Measurements from ENCODE around the gene ARPC2. TPM values are rescaled to one million over a fixed set of nuclear protein-coding genes. Genes with fewer than 3 reads are reported as not detected.

ARPC2 gene
- total and polyA plus RNA-seq, 2 of the 13 experiments (the other 11 are each of a cell fraction or from before 2014, with no cell fraction given): 168 to 303 TPM

DNA sequence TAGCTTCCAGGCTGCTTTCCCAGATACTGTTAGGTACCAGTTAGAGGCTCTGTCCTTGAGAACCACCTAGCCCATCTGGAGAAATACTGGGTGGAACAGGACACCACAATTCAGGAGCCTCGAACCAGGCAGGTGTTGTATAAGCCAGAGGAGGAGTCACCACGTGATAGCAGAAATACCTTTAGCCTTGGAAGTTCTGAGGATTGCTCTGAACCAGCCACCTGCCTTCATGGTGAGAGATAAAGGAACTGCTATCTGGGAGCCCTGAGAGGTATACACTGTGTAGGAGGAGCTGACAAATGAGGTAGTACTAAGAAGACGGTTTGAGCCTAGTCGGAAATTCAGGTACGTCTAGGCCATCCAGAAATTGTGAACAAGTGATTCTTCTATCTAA is 36.2 kb downstream of the ARPC2 start:
- no TSS peak for BruUV-seq (replicated peaks)
- H3K36me3 ChIP-seq (replicated peaks in 1 of 2; ENCODE audit: control insufficient read depth in 1 of 2, insufficient read depth in 2 of 2, low read length in 2 of 2): peaks cover 40 to 77% of the 10 kb centered on the region in 2 experiments
- TF ChIP-seq MTA3 (CRISPR knock-in tag; IDR thresholded peaks at IDR 0.05) (no peak), SIX4 (CRISPR knock-in tag; IDR thresholded peaks at IDR 0.05) (no peak), ZSCAN5A (CRISPR knock-in tag; IDR thresholded peaks at IDR 0.05; ENCODE audit: borderline replicate concordance) (no peak), DMAP1 (CRISPR knock-in tag; IDR thresholded peaks at IDR 0.05) (no peak), PRMT3 (CRISPR knock-in tag; IDR thresholded peaks at IDR 0.05; ENCODE audit: borderline replicate concordance, low read depth) (no peak), HNF1A (IDR thresholded peaks at IDR 0.05; ENCODE audit: low read depth) (no peak), HNF1A (CRISPR knock-in tag; IDR thresholded peaks at IDR 0.05; ENCODE audit: borderline replicate concordance) (no peak), ZNF770 (CRISPR knock-in tag; IDR thresholded peaks at IDR 0.05) (no peak), ZNF180 (CRISPR knock-in tag; IDR thresholded peaks at IDR 0.05; ENCODE audit: borderline replicate concordance, low read depth) (no peak), MIXL1 (CRISPR knock-in tag; IDR thresholded peaks at IDR 0.05) (no peak)
- TF ChIP-seq, protein P1, sequence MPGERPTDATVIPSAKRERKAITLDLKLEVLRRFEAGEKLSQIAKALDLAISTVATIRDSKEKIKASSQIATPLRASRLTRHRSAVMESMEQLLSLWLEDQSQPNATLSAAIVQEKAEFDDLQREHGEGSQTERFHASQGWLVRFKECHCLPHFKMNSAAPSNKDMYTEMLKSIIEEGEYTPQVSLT (CRISPR knock-in tag; IDR thresholded peaks at IDR 0.05; ENCODE audit: borderline replicate concordance, low read depth): no peak
- TF ChIP-seq, protein P2, sequence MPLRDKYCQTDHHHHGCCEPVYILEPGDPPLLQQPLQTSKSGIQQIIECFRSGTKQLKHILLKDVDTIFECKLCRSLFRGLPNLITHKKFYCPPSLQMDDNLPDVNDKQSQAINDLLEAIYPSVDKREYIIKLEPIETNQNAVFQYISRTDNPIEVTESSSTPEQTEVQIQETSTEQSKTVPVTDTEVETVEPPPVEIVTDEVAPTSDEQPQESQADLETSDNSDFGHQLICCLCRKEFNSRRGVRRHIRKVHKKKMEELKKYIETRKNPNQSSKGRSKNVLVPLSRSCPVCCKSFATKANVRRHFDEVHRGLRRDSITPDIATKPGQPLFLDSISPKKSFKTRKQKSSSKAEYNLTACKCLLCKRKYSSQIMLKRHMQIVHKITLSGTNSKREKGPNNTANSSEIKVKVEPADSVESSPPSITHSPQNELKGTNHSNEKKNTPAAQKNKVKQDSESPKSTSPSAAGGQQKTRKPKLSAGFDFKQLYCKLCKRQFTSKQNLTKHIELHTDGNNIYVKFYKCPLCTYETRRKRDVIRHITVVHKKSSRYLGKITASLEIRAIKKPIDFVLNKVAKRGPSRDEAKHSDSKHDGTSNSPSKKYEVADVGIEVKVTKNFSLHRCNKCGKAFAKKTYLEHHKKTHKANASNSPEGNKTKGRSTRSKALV (CRISPR knock-in tag; IDR thresholded peaks at IDR 0.05): no peak

More for the DNA sequence above, 36.2 kb downstream of the ARPC2 start:
- intact Hi-C loops (cut with micrococcal nuclease; ENCODE audit: unreplicated experiment) (no loop called here), in situ Hi-C loops (cut with HindIII; ENCODE audit: extremely low pct_ligation_motif_present, low pct_unique_long_range_greater_than_20kb) (no loop called here)
- ChIA-PET POLR2A (interaction anchor here (0.9 to 2.2 kb wide), 2 partner anchors 9 to 17 kb away, joined by 3 to 5 read pairs; partner anchors contain the start of genes AAMP and PNKD), CTCF (ENCODE audit: low intra/inter-chr PET ratio, low total read pairs) (no interaction called here)
- H3K79me2 ChIP-seq (ENCODE audit: insufficient read depth, low read length): no peaks in the 10 kb centered on the region
- no peak overlapping the region for H2AFZ ChIP-seq (ENCODE audit: low read length)
- H3K4me2 ChIP-seq (ENCODE audit: low read depth, low read length): no peak overlapping the region
- H3K9me3 ChIP-seq (ENCODE audit: low read length): no peaks in the 10 kb centered on the region
- no peak overlapping the region for H3K9ac ChIP-seq (ENCODE audit: insufficient read depth, low read depth, low read length)
- FAIRE-seq (no peak), DNase-seq (ENCODE audit: low spot score) (no peak), ATAC-seq (no peak)
- H3K27me3 ChIP-seq (ENCODE audit: control insufficient read depth in 1 of 2, insufficient read depth in 2 of 2, low read length in 2 of 2): no peaks in the 10 kb centered on the region
- 94% methylated on average over 5 of the region's 5 CpGs for WGBS (ENCODE audit: low lambda C conversion rate)
- no peaks in the 10 kb centered on the region for H4K20me1 ChIP-seq (ENCODE audit: insufficient read depth, low read length)
- no peak overlapping the region for H3K4me3 ChIP-seq (replicated peaks in 1 of 3; ENCODE audit: insufficient read depth in 1 of 3, low read depth in 2 of 3, low read length in 3 of 3)
- H3K4me1 ChIP-seq (ENCODE audit: insufficient read depth, low read length): no peaks in the 10 kb centered on the region
- no peak overlapping the region for H3K27ac ChIP-seq (ENCODE audit: extremely low read length, insufficient read depth, low read length)
